T-helper 2 cell treated with Interferon-gamma antibody and Interleukin-4, amounts not matched to agents 100 ng/mL and 5 ng/mL, for 36 hours (primary cell): ENCODE measurements around the gene TSPO. TPM values are rescaled to one million over a fixed set of nuclear protein-coding genes. Genes with fewer than 3 reads are reported as not detected.

Experiments
- intact Hi-C: fragments of 100-400 bp; cut with micrococcal nuclease; formaldehyde crosslinking; loops from one replicate; pipeline ENCODE4 v1.15.1; 2023
- total RNA-seq: library from RNA; stranded (reverse); gene quantifications from 2 replicates; pipeline ENCODE4 v1.2.3, GENCODE V29; 2022

Gene TSPO
- total RNA-seq, 1 donor from 2014 or later: 96.4 TPM

DNA sequence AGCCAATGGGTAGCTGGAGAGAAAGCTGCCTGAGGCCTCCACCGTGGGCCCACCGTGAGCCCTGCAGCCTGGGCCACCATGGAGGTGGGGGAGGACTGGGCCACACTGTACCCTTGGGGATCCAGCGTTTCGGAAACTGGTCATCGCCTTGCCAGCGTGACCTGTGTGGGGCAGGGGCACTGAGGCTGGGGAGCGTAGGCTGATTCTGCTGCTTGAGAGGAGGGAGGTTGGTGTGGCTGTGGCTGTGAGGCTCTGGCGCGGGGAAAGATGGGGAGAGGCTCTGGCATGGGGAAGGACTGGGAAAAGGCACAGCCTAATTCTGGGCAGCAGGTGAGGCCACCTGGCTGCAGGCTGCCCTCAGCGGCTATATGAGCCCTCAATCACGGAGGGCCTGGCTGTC lies 48.2 kb downstream of the TSPO start:
- intact Hi-C loops: no loop called here

DNA sequence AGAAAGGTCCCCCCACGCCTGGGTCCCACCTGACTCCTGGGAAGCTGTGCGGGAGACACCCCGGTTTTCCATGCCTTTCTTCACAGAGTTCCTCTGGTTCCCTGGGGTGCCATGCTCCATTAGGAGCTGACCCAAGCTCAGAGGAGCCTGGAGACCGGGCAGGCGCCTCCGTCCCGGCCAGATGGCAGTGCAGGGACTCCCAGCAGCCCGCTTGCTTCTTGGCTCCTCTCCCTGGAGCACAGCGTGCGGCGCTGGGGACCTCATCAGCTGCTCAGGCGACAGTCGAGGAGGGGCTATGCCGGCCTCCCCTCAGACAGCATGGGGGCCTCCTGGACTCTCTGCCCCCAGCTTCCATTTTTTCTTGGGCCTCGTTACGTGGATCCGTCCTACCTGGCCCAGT lies 48.7 kb downstream of the TSPO start:
- intact Hi-C loops: no loop called here

DNA sequence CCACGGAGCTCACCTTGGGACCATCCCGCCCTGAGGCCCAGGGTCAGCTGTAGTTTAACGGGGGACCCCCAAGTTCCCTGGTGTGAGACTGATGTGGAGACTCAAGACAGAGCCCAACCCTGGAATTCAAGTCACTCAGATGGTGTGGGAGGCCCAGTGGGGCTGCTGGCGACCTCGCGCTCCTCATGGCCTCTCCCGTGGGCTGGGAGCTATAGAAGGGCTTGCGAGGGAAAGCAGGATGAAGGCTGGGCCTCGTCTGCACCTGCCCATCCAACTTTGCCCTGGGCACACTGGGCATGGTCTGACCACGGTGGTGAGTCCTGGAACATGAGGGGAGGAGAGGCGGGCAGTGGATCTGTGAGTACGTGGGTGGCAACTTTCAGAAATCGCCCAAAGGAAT lies 49.2 kb downstream of the TSPO start:
- intact Hi-C loops: no loop called here

DNA sequence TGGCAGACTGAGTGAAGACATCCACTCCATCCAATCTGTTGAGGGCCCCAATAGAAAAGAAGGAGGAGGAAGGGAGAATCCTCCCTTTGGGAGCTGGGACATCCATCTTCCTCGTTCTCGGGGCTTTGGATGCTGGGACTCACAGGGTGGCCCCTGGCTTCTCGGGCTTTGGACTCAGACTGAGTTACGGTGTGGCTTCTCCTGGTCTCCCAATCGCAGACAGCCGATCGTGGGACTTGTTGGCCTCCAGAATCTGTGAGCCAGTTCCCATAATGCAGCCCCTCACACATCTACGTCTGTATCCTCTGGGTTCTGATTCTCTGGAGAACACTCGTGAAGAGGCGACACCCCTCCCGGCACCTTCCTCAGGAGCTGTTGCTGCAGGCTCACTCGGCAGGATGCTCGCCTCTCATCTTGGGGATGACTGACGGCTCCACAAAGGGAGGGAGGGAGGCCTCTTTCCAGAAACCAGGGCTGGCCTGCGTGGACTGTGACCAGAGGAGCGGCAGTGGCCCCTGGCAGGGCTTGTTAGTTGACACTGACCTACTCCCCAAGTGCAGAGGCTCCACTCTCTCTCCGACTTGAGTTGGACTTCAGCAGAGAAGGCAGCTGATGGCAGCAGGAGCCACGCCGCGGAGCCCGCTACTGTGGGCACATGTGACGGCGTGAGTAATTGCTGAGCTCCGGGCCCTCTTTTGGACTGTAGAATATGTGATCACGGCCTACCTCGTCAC lies 50.3 kb downstream of the TSPO start:
- intact Hi-C loops: no loop called here

DNA sequence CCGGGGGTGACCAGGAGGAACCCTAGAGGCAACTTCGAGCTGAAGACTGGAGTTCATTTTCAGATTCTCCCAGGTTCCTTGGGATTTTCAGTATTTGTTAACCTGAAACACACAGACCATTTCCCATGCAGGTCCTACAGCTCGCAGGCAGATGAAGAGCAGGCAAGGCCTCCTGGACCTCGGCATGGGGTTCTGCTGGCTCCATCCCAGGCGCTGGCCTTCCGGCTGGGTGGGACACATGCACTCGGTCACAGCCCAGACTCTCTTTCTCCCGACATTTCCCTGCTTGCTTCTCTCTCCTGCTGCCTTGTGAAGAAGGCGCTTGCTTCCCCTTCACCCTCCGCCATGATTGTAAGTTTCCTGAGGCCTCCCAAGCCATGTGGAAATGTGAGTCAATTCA lies 51.0 kb downstream of the TSPO start:
- intact Hi-C loops: no loop called here

DNA sequence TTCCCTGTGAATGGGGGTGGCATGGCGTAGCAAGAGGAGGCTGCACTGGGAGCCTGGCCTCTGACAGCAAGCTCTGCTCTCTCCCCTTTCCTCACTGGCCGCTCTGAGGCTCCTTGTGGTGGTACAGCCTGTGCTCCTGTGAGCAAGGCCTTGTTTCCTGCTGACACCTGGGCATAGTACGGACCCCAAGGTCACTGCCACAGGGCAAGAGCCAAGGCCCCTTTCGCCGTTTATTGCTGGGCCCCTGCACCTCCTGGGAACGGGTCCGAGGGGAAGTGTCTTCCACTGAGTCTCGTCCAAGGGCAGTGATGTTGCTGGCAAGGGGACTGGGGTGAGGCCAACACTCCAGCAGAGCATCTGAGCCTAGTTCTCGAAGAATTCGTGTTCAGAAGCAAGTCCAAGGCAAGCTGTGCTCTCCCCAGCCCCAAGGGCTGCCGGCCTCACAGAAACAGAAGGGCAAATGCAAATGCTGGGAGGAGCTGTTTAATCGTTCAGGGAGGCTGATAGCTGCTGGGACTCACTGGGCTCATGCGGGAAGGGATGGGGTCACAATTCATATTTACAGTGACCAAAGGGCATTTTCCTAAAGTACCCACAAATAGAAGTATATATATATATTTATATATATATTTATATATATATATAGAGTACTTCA lies 51.5 kb downstream of the TSPO start:
- intact Hi-C loops: no loop called here

DNA sequence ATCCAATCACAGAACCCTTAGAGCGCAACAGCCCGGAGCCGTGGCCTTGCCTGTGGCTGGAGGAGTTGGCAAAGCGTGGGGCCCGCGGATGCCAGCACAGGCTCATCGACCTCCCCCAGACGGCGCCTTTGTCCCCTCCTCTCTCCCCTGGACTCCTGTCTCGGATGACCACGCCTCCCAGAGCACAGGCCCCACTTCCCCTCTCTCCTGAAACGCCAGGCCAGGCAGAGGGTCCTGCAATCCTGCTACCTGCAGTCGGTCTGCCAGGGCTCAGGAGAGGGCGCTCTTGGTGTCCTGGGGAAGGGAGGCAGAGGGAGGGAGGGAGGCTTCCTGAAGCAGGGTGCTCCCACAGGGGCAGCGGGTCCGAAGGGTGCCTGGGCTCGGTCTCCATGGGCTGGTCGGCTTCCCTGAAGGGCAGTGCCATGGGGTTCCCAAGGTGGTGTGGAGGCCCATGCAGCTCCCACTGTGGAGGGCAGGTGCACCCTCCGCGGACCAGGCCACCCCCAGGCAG lies 52.2 kb downstream of the TSPO start:
- intact Hi-C loops: no loop called here

DNA sequence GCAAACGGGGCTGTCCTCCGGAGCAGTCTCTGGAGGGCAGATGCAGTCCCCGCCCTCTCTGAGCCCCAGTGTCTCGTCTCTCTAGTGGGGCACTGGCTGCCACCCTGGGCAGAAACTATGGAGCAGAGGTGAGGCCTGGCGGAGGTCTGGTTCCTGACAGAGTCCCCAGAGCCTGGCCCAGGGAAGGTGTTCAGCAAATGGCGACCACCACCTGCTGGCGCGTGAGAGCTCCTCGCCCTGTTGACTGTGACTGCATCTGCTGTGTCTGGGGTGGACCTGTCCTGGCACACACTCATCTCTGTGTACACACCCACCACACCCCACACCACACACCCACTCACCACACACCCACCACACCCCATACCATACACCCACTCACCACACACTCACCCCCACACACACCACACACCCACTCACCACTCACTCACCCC lies 53.9 kb downstream of the TSPO start:
- intact Hi-C loops: no loop called here

DNA sequence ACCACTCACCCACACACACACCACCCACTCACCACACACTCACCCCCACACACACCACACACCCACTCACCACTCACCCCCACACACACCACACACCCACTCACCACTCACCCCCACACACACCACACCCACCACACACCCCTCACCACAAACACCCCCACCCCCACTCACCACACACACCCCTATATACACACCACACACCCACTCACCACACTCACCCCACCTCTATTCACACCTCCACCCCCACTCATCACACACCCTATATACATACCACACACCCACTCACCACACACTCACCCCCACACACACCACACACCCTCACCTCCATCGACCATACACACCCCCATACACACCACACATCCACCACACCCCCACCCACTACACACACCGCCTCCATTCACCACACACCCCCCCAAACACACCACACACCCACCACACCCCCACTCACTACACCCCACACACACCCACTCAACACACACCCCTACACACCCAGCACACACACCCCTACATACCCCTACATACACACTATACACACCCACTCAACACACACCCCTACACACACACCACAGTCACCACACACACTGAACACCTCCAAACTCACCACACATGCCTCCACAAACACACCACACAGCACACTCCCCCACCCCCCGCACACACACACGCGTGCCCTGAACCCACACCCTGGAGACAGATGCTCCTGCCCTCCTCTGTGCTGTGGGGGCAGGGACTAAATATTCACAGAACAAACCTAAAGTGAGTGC lies 54.6 kb downstream of the TSPO start:
- intact Hi-C loops: no loop called here

DNA sequence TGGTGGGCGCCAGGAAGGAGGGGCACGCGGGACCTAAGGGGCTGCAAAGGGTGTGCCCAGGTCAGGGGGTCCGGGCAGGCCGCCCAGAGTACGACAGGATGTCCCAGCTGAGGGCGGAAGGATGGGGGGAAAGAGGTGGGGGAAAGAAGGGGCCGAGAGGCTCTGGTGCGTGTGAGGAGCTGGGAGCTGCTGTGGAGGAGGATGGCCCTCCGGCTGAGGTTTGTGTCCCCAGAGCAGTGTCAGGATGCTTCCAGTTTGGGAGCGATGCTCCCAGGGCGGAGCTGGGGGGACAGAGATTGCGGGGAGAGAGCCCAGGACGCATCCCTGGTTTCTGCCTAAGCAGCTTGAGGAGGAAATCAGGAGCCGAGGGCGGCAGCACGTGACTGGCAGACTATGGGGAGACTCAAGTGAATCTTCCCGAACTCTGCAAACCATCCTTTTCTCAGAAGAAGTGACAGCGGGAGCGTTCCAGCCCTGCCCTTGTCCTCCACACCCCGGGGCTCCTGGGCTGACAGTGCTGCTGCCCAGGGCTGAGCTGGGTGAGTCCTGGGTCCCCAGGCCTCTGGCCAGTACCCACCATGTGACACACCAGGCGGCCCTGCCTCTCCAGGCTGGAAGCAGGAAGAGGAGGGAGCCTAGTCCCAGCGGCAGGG lies 55.3 kb downstream of the TSPO start:
- intact Hi-C loops: no loop called here

DNA sequence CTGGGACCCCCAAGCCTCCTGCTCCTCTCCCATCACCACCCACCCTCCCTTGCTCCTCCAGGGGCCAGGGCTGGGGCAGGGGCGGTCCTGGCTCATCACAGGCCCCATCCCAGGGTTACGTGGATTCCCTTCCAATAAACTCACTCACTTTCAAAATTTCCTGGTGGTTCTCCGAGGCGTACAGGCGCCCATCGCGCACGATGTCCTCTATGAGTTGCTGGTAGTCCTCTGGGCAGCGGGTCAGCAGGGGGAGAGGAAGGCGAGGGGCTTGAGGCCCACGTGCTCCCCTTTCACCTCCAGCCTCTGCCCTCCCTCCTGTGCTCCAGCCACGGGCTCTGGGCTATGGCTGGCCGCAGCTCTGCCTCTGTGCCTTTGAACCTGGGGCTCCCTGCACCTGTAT lies 56.0 kb downstream of the TSPO start:
- intact Hi-C loops: no loop called here

DNA sequence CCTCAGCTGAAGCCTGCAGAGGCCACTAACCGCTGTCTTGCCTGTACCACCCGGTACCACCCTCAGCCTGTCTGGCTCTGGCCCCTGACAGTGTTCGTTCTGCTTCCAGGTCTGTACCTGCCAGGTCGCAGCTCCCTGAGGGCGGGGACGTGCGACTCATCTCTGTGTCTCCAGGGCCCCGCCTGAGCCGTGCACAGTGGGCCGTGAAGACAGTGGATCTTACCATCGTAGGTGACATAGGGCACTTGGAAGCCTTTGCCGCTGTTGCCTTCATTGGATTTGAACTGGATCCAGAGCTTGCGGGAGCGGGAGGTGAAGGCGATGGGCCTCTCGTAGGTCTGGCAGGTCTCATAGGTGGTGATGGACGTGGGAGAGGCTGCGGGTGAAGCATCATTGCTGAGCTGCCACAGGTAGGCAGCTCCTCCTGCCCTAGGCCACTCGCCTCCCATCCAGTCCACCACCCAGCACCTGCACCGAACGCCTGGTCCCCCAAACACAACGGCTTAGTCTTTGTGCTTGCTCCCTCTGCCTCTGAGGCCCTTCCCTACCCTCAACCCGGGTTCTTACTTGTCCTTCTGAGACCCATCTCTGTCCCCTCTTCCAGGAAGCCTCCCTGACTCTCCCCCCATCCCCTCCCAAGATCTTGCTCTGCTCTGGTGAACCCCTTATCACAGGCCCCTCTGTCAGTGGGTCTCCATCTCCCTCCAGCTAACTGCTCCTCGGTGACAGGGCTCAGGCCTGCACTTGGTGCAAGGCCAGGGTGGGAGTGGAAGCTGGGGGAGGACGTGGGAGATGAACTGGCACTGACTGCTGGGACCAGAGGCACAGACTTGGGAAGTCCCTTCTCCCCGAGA lies 56.7 kb downstream of the TSPO start:
- intact Hi-C loops: no loop called here

DNA sequence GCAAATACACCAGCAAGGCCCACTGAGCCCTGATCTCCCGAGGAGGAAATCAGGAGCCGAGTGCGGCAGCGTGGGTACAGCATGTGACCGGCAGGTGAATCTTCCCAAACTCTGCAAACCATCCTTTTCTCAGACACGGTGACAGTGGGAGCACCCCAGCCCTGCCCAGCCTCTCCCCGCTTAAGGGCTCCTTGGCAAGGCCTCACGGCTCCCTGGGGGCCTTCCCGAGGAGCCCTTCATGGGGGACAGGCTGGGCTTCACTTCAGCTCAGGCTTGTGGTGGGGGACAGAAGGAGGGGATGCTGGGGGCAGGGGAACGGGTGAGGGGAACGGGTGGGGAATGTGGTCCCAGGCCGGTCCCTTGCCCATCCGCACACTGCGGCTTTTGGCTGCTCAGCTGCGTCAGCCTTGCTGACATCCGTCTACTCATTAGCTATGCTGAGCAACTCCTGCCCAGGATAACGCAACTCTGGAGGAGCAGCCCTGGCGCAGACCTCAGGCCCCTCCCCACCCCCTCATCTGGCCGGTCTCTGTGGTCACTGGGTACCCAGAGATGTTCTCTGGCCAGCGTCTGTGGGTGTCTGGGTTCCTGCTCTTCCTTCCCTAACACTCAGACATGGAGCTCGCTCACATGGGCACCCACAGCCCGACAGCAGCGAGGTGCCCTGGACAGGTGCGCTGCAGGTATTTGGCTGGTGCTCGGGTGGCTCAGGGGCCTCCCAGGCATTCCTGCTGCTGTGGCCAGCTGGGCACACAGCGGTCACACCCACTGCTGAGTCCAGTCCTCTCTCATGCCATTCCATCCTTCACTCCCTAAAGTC lies 57.6 kb downstream of the TSPO start:
- intact Hi-C loops: no loop called here

DNA sequence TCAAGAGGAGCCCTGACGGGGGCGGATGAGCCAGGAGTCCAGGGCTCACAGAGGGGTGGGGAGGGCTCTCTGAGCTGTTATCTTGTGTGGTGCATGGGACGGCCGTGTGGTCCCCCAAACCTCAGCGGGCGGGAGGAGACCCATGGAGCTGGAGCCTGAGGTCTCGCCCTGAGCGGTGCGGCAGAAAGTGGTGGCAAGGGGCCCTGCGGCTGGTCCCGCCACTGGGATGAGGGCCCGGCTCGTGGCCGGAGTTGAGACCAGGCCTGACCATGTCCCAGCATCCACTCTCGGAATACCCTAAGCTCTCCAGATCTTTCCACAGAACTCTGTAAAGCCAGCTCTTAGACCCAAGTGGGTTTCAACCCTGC lies 58.1 kb downstream of the TSPO start:
- intact Hi-C loops: no loop called here

DNA sequence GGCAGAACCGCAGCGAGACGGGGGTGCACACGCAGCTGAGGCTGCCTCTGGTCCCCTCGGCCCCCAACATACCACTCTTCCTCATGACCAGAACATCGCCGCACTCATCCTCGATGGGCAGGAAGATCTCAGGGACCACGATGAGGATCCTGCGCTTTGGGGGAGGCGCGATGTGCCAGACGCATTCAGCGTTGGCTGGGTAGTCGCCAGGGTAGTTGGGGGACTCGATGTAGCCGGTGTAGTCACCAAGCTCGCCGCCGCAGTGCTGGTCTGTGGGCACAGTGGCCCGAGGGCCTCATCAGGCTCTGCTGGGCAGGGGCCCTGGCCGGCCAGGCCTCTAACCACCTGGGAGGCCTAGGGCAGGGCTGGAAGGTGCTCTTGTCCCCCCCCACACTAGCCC lies 58.6 kb downstream of the TSPO start:
- intact Hi-C loops: no loop called here

DNA sequence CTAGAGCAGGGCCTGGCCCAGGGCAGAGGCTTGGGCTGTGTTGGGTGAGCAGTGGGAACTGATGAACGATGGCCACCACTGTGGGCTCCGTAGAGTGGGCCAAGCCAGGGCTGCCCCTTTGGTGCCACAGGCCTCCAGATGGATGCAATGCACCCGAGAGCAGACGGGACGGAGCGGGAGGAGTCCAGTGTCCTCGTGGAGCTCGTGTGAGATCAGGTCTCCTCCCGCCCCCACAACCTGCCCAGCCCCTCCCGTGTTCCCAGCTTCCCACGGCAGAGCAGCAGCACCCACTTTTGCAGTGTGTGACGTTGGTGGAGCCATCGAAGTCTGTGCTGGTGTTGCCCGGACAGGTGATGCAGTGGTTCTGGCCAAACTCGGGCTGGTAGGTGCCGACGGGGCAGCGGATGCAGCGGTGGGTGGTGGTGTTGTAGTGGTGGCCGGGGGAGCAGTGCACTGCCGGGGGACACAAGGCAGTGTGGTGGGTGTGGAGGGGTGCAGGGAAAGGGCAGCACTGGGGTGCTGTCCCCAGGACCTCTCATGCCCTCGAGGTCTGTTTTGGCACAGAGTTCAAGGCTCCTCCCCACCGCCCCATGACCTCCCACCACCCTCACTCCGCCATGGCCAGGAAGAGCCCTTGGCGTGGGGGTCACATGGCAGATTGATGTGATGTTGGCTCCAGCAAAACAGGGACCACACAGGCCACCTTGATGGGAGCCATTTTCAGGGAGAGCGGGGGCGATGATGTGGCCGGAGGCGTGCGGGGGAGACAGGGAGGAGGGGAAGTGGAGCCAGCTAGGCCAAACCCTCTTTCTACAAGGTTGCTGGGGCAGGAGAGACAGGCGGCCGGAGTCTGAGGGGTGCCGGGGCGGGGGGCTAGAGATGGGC lies 59.5 kb downstream of the TSPO start:
- intact Hi-C loops: no loop called here

DNA sequence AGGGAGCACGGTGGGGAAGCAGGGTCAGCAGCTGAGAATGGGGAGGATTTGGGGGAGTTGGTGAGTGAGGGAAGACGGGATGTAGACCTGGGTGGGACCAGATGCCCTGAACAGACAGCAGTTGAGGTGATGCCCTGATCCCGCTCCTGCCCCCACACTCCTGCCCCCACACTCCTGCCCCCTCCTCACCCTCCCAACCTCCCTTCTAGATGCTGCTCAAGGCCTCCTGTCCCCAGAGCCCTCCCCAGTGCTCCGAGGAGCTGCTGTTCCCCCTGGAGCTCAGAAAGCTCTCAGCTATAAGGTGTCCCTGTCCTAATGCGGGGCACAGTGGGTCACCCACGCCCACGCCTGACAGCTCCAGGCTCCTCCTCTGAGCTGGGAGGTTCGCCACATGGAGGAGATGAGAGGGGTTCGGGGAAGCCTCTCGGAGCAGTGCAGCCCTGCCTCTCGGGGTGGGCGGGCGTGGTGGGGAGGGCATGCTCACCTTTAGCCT lies 60.6 kb downstream of the TSPO start:
- intact Hi-C loops: no loop called here

DNA sequence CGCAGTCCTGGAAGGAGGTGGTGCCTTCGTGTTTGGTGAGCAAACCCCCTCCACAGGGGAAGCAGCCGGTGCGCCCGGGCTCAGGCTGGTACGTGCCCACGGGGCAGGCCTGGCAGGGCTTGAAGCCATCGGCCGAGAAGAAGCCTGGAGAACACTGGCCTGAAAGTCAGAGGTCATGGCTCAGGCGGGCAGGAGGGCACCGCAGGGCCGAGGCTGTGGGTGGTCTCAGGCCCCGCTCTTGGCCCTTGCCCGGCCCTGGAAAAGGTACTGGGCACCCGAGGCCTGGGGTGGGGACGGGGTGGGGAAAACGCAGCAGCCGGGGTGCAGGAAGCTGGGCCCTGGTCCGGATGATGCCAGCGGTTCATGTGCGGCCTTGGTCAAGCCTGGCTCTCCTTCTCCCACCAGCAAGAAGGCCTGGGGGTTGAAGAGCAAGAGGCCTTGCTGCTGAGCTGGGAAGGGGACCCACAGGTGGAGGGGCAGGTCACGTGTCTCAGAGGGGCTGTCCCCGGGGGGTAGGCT lies 61.1 kb downstream of the TSPO start:
- intact Hi-C loops: no loop called here
